ENCODE measurements around the gene ADGRL3.

Gene ADGRL3

GRCh38 chr4:61545902-61546480 is 345.9 kb downstream of the ADGRL3 start:
- Mint-ChIP-seq H3K9me3 (peaks cover 0 to 8% of the 10 kb centered on the region in 2 donors), H3K27ac (no peak overlapping the region), H3K27me3 (no peaks in the 10 kb centered on the region), H3K4me1 (no peaks in the 10 kb centered on the region), H3K36me3 (no peaks in the 10 kb centered on the region), H3K4me3 (no peak overlapping the region)
- DNase-seq: no peak
- ATAC-seq (replicated peaks): no peak

- H3K27ac Mint-ChIP-seq: no peak overlapping the region
These were observed 349.2 kb downstream of the ADGRL3 start for GRCh38 chr4:61549336-61549735.

DNA sequence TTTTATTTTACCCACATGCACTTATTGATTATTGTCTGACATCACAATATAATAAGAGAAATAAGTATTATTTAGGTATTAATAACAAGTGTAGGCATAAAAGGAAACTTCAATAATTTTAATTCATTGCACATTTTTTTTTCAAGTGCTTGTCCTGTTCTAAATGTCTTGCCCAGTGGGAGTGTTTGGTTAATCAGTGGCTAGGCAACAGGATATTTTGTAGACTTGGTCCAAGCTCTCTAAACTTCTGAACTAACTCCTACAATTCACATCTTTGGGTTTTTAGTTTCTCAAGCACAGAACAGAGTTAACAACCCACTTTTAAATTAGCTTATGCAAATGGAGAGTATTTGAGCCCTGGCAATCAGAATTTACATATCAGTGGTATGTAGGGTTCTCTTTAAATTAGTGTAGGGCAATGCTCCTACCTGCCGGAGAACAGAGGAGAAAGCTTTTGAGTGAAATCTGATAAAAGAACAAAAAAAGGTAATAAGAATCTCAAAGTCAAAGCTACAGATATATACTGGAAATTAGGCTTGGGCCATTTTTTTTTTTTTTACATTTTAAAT is 353.5 kb downstream of the ADGRL3 start:
- Mint-ChIP-seq H3K4me3 (no peak overlapping the region), H3K4me1 (no peaks in the 10 kb centered on the region), H3K27me3 (no peaks in the 10 kb centered on the region), H3K36me3 (no peaks in the 10 kb centered on the region), H3K27ac (no peak overlapping the region), H3K9me3 (peaks cover 0 to under 1% of the 10 kb centered on the region in 2 donors)
- ATAC-seq (replicated peaks) (no peak), DNase-seq (no peak)

More at GRCh38 chr4:61549336-61549735, 349.2 kb downstream of the ADGRL3 start:
- H3K4me1 Mint-ChIP-seq: no peaks in the 10 kb centered on the region
- DNase-seq: no peak
- peaks cover 0 to 8% of the 10 kb centered on the region in 2 donors for H3K9me3 Mint-ChIP-seq
- no peak for ATAC-seq (replicated peaks)
- H3K36me3 Mint-ChIP-seq: no peaks in the 10 kb centered on the region
- H3K4me3 Mint-ChIP-seq: no peak overlapping the region
- H3K27me3 Mint-ChIP-seq: no peaks in the 10 kb centered on the region

DNA sequence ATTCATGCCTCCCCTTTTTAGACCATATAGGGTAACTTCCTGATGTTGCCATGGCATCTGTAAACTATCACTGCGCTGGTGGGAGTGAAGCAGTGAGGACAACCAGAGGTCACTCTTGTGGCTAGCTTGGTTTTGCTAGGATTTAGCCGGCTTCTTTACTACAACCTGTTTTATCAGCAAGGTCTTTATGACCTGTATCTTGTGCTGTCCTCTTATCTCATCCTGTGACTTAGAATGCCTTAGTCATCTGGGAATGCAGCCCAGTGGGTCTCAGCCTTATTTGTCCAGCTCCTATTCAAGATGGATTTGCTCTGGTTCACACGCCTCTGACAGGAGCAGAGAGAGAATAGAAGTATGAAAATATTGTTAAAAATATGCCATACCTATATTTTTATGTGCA is 355.7 kb downstream of the ADGRL3 start:
- ATAC-seq (replicated peaks) (no peak), DNase-seq (no peak)
- Mint-ChIP-seq H3K36me3 (no peaks in the 10 kb centered on the region), H3K9me3 (no peaks in the 10 kb centered on the region), H3K27ac (no peak overlapping the region), H3K4me3 (no peak overlapping the region), H3K27me3 (no peaks in the 10 kb centered on the region), H3K4me1 (no peaks in the 10 kb centered on the region)

DNA sequence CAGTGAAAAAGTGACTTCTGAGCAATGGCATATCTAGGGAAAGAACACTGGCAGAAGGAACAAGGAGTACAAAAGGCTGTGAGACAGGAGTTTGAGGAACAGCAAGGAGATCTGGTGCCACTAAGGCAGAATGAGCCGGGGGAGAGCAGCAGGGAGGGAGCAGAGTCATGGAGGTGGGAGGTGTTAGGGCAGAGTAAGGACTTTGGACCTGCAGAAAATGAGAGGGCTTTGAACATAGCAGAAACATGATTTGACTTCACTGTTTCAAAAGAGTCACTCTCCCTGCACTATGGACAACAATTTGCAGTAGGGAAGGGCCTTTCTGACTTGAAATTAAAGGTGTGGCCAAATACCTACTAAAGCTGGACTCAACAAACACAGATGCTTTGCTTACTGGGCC is 356.2 kb downstream of the ADGRL3 start:
- Mint-ChIP-seq H3K9me3 (no peaks in the 10 kb centered on the region), H3K36me3 (no peaks in the 10 kb centered on the region), H3K27ac (no peak overlapping the region), H3K4me3 (no peak overlapping the region), H3K4me1 (no peaks in the 10 kb centered on the region), H3K27me3 (no peaks in the 10 kb centered on the region)
- no peak for DNase-seq
- no peak for ATAC-seq (replicated peaks)

GRCh38 chr4:61559396-61559795 is 359.3 kb downstream of the ADGRL3 start:
- Mint-ChIP-seq H3K27me3 (no peaks in the 10 kb centered on the region), H3K36me3 (no peaks in the 10 kb centered on the region), H3K4me3 (no peak overlapping the region), H3K27ac (no peak overlapping the region), H3K4me1 (no peaks in the 10 kb centered on the region), H3K9me3 (peaks cover 3 to 6% of the 10 kb centered on the region in 2 donors)
- ATAC-seq (replicated peaks) (no peak), DNase-seq (no peak)

DNA sequence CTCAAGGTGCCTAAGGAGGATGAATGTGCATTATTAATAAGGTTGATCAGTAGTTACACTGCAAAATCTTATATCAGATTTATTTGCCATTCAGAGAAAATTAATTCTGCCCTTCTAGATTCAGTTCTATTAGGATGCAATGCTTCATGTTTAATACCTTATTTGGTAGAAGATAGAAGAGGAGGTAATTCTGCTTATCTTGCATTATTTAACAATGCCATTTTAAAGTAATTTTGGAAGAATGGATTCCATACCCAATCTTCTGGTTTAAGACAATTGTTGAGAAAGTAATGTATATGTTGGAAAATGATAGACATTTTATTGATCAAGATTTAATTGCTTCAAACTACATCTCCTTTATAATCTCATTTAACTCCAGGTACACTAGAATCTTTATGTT is 360.9 kb downstream of the ADGRL3 start:
- H3K9me3 Mint-ChIP-seq: peaks cover 6% of the 10 kb centered on the region in 2 donors
- no peak overlapping the region for H3K4me3 Mint-ChIP-seq
- no peak for ATAC-seq (replicated peaks)
- DNase-seq: no peak
- H3K27me3 Mint-ChIP-seq: no peaks in the 10 kb centered on the region
- H3K27ac Mint-ChIP-seq: no peak overlapping the region
- H3K36me3 Mint-ChIP-seq: no peaks in the 10 kb centered on the region
- H3K4me1 Mint-ChIP-seq: no peaks in the 10 kb centered on the region

- H3K9me3 Mint-ChIP-seq: no peaks in the 10 kb centered on the region
- no peak overlapping the region for H3K4me3 Mint-ChIP-seq
- no peak for ATAC-seq (replicated peaks)
- DNase-seq: no peak
- no peaks in the 10 kb centered on the region for H3K27me3 Mint-ChIP-seq
- no peaks in the 10 kb centered on the region for H3K4me1 Mint-ChIP-seq
- no peaks in the 10 kb centered on the region for H3K36me3 Mint-ChIP-seq
- no peak overlapping the region for H3K27ac Mint-ChIP-seq
These were observed 371.8 kb downstream of the ADGRL3 start for GRCh38 chr4:61571761-61572559.

- Mint-ChIP-seq H3K27me3 (no peaks in the 10 kb centered on the region), H3K27ac (no peak overlapping the region), H3K4me3 (no peak overlapping the region), H3K9me3 (no peaks in the 10 kb centered on the region), H3K4me1 (no peaks in the 10 kb centered on the region), H3K36me3 (no peaks in the 10 kb centered on the region)
- no peak for DNase-seq
- ATAC-seq (replicated peaks): no peak
These were observed 375.7 kb downstream of the ADGRL3 start for GRCh38 chr4:61575796-61576195.

- Mint-ChIP-seq H3K36me3 (no peaks in the 10 kb centered on the region), H3K27me3 (no peaks in the 10 kb centered on the region), H3K9me3 (peaks cover 0 to 3% of the 10 kb centered on the region in 2 donors), H3K4me3 (no peak overlapping the region), H3K4me1 (no peaks in the 10 kb centered on the region), H3K27ac (no peak overlapping the region)
- ATAC-seq (replicated peaks) (no peak), DNase-seq (no peak)
These were observed 379.7 kb downstream of the ADGRL3 start for GRCh38 chr4:61579786-61580185.

DNA sequence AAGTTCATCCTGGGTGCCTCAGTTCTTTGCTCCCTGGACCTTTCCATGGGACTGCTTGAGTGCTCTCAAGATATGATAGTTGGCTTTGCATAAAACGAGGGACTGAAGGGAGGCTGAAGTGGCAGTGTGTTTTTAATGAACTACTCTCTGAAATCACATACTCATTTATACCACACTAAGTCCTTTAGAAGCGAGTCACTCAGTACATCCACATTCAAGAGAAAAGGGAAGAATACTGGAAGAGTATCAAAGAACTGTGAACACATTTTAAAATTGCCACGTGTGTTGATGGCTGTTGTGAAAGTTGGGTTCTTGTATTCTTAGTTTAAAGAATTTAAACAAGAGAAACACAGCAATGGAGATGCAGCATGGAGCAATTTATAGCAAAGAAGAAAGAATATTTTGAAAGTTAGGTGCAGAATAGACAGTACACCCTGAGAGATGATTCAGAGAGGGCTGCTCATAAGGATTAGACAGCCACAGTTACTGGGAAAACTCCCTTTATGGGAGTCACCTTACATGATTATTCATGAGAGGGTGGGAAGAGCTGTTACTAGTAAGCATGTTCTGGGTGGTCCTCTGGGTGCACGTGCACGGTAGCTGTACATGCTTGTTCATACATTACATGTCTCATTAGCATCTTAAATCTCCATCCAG is 380.7 kb downstream of the ADGRL3 start:
- no peaks in the 10 kb centered on the region for H3K27me3 Mint-ChIP-seq
- no peaks in the 10 kb centered on the region for H3K36me3 Mint-ChIP-seq
- peaks cover 0 to 3% of the 10 kb centered on the region in 2 donors for H3K9me3 Mint-ChIP-seq
- DNase-seq: no peak
- no peaks in the 10 kb centered on the region for H3K4me1 Mint-ChIP-seq
- ATAC-seq (replicated peaks): no peak
- no peak overlapping the region for H3K4me3 Mint-ChIP-seq
- H3K27ac Mint-ChIP-seq: no peak overlapping the region

DNA sequence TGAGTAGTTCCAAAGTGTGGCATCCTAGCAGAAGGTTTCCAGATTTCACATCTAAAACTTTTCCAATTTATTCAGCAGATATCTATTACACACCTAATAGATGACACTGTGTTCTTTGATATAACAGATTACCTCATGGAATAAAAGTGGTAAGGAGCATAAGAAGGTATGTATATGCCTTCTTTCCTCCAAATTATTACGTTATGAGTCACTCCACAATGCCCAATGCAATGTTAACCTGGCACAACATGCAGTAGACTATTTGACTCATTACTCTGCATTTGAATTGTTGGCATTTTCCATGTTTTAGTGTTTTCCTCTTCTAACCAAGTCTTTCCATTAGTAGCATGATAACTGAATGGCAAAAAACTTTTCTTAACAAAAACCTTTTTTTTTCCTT is 383.6 kb downstream of the ADGRL3 start:
- H3K4me1 Mint-ChIP-seq: no peaks in the 10 kb centered on the region
- no peak for ATAC-seq (replicated peaks)
- peaks cover 3% of the 10 kb centered on the region in 2 donors for H3K9me3 Mint-ChIP-seq
- H3K27ac Mint-ChIP-seq: no peak overlapping the region
- H3K4me3 Mint-ChIP-seq: no peak overlapping the region
- H3K27me3 Mint-ChIP-seq: no peaks in the 10 kb centered on the region
- no peaks in the 10 kb centered on the region for H3K36me3 Mint-ChIP-seq
- no peak for DNase-seq

- Mint-ChIP-seq H3K4me3 (no peak overlapping the region), H3K9me3 (peaks cover 0 to 5% of the 10 kb centered on the region in 2 donors)
These were observed 388.7 kb downstream of the ADGRL3 start for GRCh38 chr4:61588621-61589402.

DNA sequence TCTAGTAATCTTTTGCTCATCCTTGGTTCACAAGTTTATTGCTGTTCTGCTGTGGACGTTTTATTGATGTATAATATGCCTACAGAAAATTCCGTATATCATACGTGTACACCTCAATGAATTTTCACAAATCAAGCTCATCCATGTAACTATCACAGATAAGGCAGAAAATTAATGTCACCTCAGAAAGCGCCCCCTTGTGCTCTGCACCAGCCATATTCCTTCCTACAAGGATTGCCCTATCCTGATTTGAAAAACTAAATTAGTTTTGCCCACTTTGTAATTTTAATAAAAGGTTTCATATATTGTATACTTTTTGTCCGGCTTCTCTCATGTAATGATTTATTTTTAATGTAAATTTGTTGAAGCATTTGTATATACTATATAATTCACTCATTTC is 390.8 kb downstream of the ADGRL3 start:
- ATAC-seq (replicated peaks) (no peak), DNase-seq (no peak)
- Mint-ChIP-seq H3K36me3 (no peaks in the 10 kb centered on the region), H3K27me3 (no peaks in the 10 kb centered on the region), H3K9me3 (peaks cover 5 to 9% of the 10 kb centered on the region in 2 donors), H3K4me3 (no peak overlapping the region), H3K27ac (no peak overlapping the region), H3K4me1 (no peaks in the 10 kb centered on the region)

More at GRCh38 chr4:61588621-61589402, 388.7 kb downstream of the ADGRL3 start:
- no peaks in the 10 kb centered on the region for H3K27me3 Mint-ChIP-seq
- no peak overlapping the region for H3K27ac Mint-ChIP-seq
- no peak for ATAC-seq (replicated peaks)
- no peaks in the 10 kb centered on the region for H3K36me3 Mint-ChIP-seq
- DNase-seq: no peak
- H3K4me1 Mint-ChIP-seq: no peaks in the 10 kb centered on the region

Measured in stimulated activated naive B cell treated with anti-CD40 and anti-IgM and Interleukin-4, amounts not matched to agents 10 μg/mL and 1 μg/mL and 100 μg/mL, for 72 hours (primary cell).